RWPE2 (cell line): ENCODE results near the gene GTF2I.
"Not testable (repeated sequence)": the region's sequence is repeated elsewhere in the genome, so short reads cannot be mapped to it uniquely, and the experiment has no call there.

Source experiments
- ATAC-seq: fragments of 200-7000 bp; cut with Tn5 transposase; 3 replicates; pipeline ENCODE4 v1.9.1; 2021; ENCODE audit warnings: low read depth
- DNase-seq: peaks from one replicate; pipeline ENCODE4 v3.0.0-alpha.2; 2020; ENCODE audit warnings: low spot score
- H3K27ac ChIP-seq: fragments of 450-650 bp; 2 replicates; pipeline ENCODE4 v1.5.1; 2017; ENCODE audit warnings: mild to moderate bottlenecking; ENCODE audit not compliant: poor library complexity, severe bottlenecking
- H3K27me3 ChIP-seq: fragments of 250-450 bp; sonication (Bioruptor Pico); 2 replicates; pipeline ENCODE4 v1.5.1; 2021; ENCODE audit warnings: mild to moderate bottlenecking, moderate library complexity; ENCODE audit not compliant: insufficient read depth, poor library complexity, severe bottlenecking
- H3K36me3 ChIP-seq: fragments of 250-450 bp; sonication (Bioruptor Pico); 2 replicates; pipeline ENCODE4 v1.5.1; 2020; ENCODE audit warnings: low read depth, mild to moderate bottlenecking, moderate library complexity
- H3K4me1 ChIP-seq: fragments of 250-450 bp; sonication (Bioruptor Pico); 2 replicates; pipeline ENCODE4 v1.5.1; 2021; ENCODE audit warnings: mild to moderate bottlenecking, moderate library complexity; ENCODE audit not compliant: insufficient read depth, poor library complexity, severe bottlenecking
- H3K4me3 ChIP-seq: fragments of 250-450 bp; sonication (Bioruptor Pico); 2 replicates; pipeline ENCODE4 v1.5.1; 2021; ENCODE audit warnings: mild to moderate bottlenecking, moderate library complexity; ENCODE audit not compliant: severe bottlenecking
- H3K9me3 ChIP-seq: fragments of 250-450 bp; sonication (Bioruptor Pico); 2 replicates; pipeline ENCODE4 v1.5.1; 2021; ENCODE audit warnings: mild to moderate bottlenecking, moderate library complexity; ENCODE audit not compliant: severe bottlenecking
- CTCF ChIP-seq: fragments of 450-650 bp; IDR thresholded peaks from one replicate; pipeline ENCODE4 v1.5.1; 2017; ENCODE audit warnings: mild to moderate bottlenecking, moderate library complexity; ENCODE audit not compliant: poor library complexity, severe bottlenecking

Gene GTF2I

GRCh38 chr7:74632505-74632904, 25.0 kb upstream of the GTF2I start:
- ATAC-seq: no peak
- no peak for TF ChIP-seq CTCF

GRCh38 chr7:74633451-74633921, 24.0 kb upstream of the GTF2I start:
- no peaks in the 10 kb centered on the region for H3K27me3 ChIP-seq
- TF ChIP-seq CTCF: no peak
- DNase-seq (no peak), ATAC-seq (no peak)
- peaks cover 13% of the 10 kb centered on the region for H3K4me1 ChIP-seq
- H3K27ac ChIP-seq: no peak overlapping the region
- no peaks in the 10 kb centered on the region for H3K9me3 ChIP-seq
- no peaks in the 10 kb centered on the region for H3K36me3 ChIP-seq
- no peak overlapping the region for H3K4me3 ChIP-seq

More at GRCh38 chr7:74632505-74632904, 25.0 kb upstream of the GTF2I start:
- Histone ChIP-seq H3K4me3 (no peak overlapping the region), H3K27me3 (no peaks in the 10 kb centered on the region), H3K27ac (no peak overlapping the region), H3K9me3 (no peaks in the 10 kb centered on the region), H3K4me1 (peaks cover 13% of the 10 kb centered on the region), H3K36me3 (no peaks in the 10 kb centered on the region)
- no peak for DNase-seq

GRCh38 chr7:74637745-74638144, 19.8 kb upstream of the GTF2I start:
- H3K36me3 ChIP-seq: no peaks in the 10 kb centered on the region
- H3K4me3 ChIP-seq: no peak overlapping the region
- H3K27me3 ChIP-seq: no peaks in the 10 kb centered on the region
- DNase-seq (no peak), ATAC-seq (no peak)
- no peak for TF ChIP-seq CTCF
- no peak overlapping the region for H3K27ac ChIP-seq
- no peaks in the 10 kb centered on the region for H3K9me3 ChIP-seq
- peaks cover 13% of the 10 kb centered on the region for H3K4me1 ChIP-seq

- not testable (repeated sequence) for H3K4me3 ChIP-seq, ATAC-seq, H3K4me1 ChIP-seq, H3K27ac ChIP-seq, H3K27me3 ChIP-seq, H3K9me3 ChIP-seq, H3K36me3 ChIP-seq, DNase-seq
Observed at GRCh38 chr7:74650055-74650454, 7.5 kb upstream of the GTF2I start.

- H3K4me3 ChIP-seq, H3K4me1 ChIP-seq, H3K27me3 ChIP-seq, H3K9me3 ChIP-seq, H3K27ac ChIP-seq, DNase-seq, ATAC-seq, H3K36me3 ChIP-seq: not testable (repeated sequence)
Observed at GRCh38 chr7:74650493-74651132, 6.9 kb upstream of the GTF2I start.

DNA sequence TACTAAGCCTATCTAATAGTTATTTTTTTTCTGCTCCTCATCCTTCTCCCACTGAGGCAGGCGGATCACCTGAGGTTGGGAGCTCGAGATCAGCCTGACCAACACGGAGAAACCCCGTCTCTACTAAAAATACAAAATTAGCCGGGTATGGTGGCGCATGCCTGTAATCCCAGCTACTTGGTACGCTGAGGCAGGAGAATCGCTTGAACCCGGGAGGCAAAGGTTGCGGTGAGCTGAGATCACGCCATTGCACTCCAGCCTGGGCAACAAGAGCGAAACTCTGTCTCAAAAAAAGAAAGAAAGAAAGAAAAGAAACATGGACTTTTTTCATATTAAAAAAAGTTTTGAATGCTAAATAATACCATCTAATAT, 6.4 kb upstream of the GTF2I start:
- not testable (repeated sequence) for H3K9me3 ChIP-seq, ATAC-seq, H3K27ac ChIP-seq, H3K4me3 ChIP-seq, H3K27me3 ChIP-seq, H3K36me3 ChIP-seq, DNase-seq, H3K4me1 ChIP-seq
